Hepatic stellate cell (primary cell): ENCODE results near the gene PRDX6.
"Not testable (repeated sequence)": the region's sequence is repeated elsewhere in the genome, so short reads cannot be mapped to it uniquely, and the experiment has no call there.

Source experiments
- DNase-seq: peaks from one replicate; pipeline ENCODE4 v3.0.0; 2011; ENCODE audit warnings: low spot score

PRDX6 gene

DNA sequence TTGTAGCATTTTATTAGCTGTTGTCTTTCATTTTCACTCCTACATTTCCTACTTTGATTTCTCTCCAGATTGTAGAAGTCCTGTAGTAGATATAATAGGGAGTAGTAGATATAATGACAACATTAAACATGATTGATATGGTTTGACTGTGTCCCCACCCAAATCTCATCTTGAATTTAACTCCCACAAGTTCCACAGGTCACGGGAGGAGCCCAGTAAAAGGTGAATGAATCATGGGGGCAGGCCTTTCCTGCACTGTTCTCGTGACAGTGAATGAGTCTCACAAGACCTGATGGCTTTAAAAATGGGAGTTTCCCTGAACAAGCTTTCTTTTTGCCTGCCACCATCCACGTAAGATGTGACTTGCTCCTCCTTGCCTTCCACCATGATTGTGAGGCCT, 7.5 kb upstream of the PRDX6 start:
- no peak for DNase-seq

DNA sequence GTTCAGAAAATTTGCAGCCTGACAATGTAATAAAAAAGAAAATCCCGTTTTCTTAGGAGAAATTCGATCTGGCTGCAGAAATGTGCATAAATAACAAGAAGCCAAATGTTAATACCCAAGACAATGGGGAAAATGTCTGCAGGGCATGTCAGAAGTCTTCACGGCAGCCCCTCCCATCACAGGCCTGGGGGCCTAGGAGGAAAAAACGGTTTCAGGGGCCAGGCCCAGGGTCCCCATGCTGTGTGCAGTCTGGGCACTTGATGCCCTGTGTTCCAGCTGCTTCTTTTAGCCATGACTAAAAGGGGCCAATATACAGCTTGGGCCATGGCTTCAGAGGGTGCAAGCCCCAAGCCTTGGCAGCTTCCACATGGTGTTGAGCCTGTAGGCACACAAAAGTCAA, 6.5 kb upstream of the PRDX6 start:
- no peak for DNase-seq

DNA sequence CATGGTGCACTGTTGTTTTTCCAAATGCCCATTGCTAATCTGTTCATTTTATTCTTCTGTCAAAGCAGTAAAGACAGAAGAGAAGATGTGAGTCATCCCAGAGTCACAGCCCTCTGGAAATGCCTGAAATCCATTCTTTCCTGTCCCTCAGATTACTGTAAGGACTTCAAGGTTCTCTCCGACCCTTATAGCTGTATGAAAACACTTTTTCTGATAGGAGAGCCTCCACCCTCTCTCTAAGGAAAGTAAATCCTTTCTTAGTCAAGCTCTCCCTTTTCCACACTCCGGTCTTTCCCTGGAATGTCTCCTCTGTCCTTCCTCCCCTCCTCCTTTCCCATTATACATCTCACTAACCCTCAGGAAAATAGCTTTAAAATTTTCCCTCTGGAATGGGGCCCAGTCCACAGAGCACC, 3.5 kb upstream of the PRDX6 start:
- peak; percentile 43 for DNase-seq

DNA sequence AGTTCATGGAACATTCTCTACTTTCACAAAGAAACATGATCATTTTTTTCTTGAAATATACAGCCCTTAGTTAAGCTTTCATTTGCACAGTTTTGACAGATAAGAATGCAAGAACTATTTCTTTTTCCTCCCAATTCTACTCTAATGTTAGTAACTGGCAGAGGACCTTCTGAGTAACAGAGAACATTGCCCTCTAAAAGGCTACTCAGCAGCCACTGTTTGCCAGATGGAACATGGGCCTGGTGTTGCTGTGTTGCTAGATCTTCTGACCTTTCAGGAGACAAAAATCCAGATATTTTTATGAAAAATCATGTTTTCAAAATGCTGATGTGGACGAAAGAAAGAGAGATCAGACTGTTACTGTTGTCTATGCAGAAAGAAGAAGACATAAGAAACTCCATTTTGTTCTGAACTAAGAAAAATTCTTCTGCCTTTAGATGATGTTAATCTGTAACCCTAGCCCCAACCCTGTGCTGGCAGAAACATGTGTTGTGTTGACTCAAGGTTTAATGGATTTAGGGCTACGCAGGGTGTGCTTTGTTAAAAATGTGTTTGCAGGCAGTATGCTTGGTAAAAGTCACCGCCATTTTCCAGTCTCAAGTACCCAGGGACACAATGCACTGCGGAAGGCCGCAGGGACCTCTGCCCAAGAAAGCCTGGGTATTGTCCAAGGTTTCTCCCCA, 2.9 kb upstream of the PRDX6 start:
- DNase-seq, result no peak

DNA sequence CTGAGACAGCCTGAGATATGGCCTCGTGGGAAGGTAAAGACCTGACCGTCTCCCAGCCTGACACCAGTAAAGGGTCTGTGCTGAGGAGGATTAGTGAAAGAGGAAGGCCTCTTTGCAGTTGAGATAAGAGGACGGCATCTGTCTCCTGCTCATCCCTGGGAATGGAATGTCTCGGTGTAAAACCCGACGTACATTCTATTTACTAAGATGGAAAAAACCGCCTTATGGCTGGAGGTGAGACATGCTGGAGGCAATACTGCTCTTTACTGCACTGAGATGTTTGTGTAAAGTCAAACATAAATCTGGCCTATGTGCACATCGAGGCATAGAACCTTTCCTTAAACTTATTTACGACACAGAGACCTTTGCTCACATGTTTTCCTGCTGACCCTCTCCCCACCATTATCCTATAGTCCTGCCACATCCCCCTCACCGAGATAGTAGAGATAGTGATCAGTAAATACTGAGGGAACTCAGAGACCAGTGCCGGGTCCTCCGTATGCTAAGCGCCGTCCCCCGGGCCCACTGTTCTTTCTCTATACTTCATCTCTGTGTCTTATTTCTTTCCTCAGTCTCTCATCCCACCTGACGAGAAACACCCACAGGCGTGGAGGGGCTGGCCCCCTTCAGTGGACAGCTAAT, 2.2 kb upstream of the PRDX6 start:
- DNase-seq, result not testable (repeated sequence)

DNA sequence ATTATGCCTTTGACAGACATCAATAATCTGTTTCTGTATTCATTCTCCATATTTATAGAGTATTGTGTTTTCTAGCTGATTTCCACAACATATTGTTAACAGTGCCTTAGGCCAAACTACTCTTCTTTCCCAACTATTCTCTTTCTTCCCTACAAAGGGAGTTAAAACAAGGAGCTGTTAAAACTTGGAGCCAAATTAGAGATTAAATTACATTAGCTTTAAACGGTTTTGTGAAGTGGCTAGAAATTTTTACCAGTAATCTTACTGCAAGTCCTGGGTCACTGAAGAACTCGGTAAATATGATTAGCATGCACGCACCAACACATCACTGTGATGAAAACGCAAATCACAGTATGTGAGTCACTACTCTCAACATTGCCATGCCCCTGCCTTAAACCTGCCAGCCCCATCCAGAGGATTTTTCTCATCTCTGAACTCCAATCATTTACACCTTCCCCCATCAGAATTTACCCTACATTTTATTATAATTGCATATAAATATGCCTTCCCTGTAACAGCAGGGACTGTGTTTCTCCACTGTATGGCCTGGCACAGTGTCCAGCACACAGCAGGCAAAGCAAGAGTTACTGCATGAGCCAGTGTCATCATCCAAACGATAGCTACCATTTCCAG, 1.5 kb upstream of the PRDX6 start:
- peak; percentile 44 for DNase-seq

DNA sequence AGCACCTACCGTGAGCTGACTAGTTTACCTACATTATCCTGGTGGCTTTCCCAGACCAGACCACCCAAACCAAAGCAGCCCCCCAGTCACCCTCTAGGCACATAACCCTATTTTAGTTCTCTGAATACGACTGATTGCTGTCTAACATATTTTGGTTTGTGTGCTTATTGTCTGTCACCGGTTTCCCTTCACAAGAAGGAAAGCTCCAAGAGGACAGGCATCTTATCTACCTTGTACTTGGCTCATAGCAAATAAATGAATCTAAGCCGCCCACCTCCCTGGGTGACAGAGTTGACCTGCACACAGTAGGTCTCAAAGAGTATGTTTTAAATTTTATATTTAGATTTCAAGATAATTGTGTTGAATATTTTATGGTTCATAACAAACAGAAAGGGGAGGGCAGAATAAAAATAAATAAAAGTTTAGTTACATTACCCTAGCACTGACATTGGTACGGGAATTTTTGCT, 904 bp upstream of the PRDX6 start:
- DNase-seq, result no peak

DNA sequence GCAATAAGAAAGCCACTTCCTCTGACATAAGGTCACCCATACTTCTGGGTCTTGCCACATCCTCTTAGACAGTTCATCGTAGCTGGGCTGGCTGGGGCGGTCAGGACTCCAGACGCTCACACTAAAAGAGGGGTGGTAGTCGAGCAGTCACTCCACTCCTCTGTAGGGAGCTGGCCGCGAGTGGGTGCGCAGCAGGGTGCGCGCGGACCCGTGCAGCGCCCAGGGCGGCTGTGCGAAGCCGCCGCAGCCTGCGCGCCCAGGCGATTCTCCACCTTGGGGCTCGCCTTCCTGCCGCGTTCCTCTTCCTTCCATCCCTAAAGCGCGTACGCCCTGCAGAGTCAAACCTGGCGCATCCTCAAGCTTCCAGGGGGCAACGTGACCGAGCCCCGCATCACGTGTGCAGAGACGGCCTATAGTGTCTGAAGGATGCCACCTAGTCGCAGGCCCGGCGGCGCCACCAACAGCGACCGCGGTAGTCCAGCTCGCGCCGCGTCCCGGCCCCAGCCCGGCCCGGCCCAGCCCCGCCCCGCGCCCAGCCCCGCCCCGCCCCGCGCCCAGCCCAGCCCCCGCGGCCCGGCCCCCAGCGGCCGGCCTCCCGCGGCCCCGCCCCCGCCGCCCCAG, 360 bp upstream of the PRDX6 start:
- peak; percentile 82 for DNase-seq

DNA sequence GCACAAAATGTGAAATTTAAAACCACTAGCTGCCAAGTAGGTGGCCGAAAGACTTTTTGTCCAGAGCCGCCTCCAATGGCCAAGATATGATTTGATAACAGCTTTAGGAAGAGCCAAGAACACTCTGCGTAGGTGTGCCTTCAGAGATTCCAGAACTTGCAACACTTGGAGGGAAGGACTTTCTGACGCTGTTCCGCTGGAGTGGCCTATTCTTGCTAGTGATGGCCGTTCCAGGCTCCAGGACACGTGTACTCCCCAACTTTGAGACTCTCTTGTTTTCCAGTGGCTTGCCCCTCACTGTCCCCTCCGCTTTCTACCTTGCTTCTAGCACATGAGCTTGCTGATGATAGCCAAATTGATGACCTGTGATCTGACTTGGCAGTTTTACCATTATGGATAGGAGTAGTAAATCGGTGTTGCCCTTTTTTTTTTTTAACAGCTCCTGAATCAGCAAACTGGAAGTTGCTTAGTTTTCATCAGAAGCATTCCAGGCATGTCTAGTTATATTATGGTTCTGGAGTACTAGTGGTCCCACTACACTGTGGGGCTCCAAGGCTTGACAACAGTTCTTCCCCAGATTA, 1.0 kb downstream of the PRDX6 start:
- peak; percentile 51 for DNase-seq

DNA sequence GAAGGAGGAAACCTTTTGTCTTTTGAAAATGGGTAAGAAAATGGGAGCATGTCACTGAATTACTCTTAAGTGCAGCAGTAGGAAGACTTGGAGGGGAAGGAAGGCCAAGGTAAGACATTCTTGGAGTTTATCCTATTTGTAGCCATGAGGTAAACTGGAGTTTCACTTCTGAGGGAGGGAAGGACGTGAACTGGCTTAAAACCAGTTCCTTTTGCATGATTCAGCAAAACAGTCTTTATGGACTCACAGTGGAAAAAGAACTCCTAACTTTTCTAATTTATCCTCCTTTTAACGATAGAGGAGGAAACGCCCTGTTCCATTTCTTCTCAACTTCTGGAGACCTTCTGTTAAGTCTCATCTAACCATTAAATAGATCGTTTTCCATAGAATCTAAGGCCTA, 2.5 kb downstream of the PRDX6 start:
- DNase-seq, result no peak

DNA sequence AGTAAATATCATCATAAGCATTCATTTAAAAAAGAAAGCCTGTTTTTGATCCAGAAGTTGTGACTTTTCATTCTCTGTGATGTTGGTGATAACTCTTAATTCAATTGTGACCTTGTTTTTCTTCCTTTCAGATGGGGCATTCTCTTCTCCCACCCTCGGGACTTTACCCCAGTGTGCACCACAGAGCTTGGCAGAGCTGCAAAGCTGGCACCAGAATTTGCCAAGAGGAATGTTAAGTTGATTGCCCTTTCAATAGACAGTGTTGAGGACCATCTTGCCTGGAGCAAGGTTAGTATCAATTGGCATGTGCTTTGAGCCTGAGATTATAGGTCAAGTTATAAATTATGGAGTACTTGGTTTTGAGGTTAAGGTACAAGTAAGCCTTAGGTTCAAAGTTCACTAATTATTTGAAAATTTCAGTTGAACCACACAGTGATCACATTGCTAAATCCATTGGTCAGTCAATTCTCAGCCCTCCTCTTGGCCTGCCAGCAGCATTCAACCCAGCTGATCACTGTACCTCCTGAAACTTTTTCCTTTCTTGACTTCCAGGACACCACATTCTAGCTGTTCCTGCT, 4.1 kb downstream of the PRDX6 start:
- DNase-seq, result no peak

DNA sequence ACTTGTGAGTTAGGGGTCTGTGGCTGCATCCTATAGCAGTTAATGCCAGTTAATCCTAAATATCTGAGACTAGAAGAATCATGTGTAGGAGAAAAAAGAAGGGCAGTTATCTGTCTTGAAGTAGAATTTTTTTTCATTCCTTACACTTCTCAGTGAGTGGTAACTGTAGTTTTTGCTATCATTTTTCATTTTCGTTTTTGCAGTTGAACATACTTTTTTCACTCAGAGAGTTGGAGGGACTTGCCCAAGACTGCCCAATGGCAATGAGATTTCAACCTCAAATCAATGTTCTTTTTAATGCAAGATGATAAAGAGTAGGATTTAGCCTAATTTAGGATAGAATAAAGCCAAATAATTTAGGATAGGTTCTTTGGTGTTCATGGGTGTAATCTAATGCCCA, 5.5 kb downstream of the PRDX6 start:
- no peak for DNase-seq

DNA sequence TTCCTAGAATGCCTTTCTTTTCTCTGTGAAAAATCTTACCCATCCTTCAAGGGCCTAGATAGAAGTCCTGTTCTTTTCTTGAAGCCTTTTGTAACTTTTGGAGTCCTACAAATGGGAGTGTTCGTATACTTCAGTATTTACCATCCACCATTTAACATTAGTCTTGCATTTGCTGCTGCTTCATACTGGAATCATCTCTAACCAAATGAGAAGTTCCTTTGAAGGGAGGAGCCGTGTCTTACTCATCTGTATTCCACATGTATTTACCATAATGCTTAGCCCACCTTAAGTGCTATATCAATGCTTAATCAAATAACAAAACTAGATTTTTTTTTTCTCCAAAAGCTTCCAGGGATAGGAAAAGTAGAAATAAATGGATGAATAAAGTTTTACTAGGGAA, 7.1 kb downstream of the PRDX6 start:
- DNase-seq, result no peak

DNA sequence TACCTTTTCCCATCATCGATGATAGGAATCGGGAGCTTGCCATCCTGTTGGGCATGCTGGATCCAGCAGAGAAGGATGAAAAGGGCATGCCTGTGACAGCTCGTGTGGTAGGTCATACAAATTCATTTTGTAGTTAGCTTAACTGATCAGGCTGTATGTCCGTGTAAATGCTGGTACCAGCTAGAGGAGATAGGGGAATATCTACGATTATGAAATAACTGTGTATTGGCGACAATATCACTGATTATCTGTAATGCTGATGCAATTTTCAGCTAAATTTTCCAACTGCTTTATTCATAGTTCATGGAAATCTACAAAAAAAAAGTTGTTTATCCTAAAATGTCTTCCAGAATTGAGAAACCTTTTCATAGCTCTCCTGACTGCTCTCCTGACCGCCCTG, 8.3 kb downstream of the PRDX6 start:
- DNase-seq, result no peak

DNA sequence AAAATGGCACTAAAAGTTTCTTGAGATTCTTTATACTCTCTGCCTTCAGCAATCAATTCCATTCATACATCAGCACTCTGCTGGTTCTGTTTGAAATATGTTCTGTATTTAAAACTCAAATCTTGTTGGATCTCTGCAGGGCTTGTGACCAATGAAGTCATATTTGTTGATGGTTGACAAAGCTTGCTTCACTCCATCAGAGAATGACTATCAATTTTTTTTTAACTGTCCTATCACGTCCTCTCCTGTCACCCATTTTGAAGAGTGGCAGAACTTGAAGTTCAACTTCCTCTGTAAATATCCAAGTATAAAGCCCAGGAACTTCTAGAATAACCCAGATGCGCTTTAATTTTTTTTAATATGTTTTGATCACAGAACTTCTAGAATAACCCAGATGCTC, 10.9 kb downstream of the PRDX6 start:
- DNase-seq, result no peak

DNA sequence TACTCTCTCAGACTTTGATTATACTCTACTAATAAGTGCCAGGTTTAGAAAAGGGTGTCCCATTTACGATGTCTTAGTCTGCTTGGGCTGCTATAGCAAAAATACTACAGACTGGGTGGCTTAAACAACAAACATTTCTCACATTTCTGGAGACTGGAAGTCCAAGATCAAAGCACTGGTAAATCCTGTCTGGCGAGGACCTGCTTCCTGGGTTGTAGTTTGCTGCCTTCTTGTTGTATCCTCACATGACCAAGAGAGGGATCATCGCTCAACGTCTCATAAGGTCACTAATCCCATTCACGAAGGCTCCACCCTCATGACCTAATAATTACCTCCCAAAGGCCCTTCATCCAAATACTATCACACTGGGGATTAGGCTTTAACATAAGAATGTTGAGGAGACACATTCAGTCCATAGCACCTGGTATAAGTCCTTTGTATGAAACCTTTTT, 12.0 kb downstream of the PRDX6 start:
- DNase-seq, result no peak

DNA sequence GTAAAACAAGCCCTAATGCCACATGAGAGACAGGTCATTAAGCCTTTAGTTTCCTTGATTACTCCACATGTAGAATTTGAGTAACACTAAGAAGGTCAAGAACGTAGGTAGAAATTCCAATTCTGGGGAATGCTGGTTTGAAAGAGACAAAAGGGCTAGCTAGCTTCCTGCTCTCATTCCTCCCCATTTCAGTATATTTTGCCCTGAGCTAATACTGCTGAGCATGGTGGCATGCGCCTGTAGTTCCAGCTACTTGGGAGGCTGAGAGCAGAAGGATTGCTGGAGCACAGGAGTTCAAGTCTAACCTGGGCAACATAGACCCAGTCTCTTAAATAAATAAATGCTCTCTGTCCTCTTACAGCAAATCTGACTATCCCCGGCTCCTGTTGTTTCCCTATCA, 12.8 kb downstream of the PRDX6 start:
- no peak for DNase-seq

DNA sequence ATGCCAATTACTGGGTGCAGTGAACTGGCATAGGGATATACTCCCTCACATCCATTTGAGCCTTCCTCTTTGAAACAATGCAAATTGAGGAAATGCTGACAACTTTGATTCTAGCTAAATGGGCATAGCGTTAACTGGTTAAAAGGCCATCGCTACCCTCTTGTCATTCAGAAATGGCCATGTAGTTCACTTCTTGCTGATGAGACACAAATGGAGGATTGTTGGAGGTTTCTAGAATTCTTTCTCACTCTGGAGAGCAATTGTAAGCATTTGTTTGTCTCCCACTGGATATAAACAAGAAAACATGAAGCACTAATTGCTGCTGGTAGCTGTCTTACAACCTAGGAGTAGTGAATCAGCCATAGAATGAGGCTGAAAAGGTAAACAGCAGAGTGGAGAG, 14.4 kb downstream of the PRDX6 start:
- no peak for DNase-seq

DNA sequence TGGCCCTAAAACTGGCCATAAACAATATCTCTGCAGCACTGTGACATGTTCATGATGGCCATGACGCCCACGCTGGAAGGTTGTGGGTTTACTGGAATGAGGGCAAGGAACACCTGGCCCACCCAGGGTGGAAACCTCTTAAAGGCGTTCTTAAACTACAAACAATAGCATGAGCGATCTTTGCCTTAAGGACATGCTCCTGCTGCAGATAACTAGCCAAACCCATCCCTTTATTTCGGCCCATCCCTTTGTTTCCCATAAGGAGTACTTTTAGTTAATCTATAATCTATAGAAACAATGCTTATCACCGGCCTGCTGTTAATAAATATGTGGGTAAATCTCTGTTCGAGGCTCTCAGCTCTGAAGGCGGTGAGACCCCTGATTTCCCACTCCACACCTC, 16.0 kb downstream of the PRDX6 start:
- DNase-seq, result not testable (repeated sequence)

DNA sequence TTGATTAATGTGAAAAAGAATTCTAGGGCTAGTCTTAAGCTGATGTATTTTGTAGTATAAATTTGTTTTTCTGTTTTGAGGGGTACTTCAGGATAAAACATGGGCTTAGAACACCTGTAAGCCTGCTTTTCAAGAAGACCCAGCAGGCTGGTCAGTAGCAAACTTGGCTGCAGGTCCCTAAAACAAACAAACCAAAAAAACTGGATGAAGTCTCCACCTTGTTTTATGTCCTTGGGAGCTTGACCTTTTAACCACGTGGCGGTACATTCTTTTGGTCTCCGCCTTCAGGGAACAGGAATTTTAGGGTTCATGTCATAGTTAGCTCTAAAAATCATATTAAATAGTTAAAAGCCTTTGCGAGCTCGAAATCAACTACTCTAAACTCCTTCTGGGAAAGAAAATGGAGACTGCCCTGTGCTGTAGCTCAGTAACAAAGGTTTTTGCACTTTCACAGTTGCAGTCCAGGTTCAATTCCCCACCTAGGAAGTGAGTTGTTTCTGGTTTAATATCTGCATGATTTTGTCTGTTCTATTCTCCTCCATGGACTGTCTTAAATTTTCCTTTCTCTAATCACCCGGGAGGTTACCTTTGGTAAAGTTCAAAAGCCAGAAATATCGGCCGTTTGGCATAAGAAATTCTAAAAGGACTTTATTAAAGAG, 18.6 kb downstream of the PRDX6 start:
- DNase-seq, result no peak

DNA sequence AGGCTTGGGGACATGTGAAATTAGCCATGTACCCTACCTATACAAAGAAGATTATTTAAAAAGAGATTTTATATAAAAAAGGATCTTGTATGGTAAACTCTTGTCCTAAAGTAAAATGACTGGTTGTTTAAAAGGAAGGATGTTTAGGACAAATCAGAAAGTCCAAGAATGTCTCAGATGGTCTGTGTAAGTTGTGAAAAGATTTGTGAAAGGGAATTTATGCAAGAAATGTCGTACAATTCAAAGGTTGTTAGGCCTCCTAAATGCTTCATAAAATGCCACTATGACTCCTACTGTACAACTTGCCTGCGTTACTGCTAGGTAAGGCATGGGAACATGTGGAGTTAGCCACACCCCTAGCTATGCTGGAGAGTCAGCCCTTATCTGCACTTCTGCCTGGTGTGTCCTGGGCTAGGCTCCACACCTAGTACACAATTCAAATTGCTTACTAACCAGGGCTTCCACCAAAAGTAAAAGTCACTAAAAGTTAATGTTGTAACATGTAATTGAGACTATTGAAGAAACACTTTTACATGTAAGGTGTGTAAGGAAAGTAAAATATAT, 19.7 kb downstream of the PRDX6 start:
- no peak for DNase-seq
